Measurements from ENCODE around the gene LENG8. TPM values are rescaled to one million over a fixed set of nuclear protein-coding genes. Genes with fewer than 3 reads are reported as not detected.
"Not testable (repeated sequence)": the region's sequence is repeated elsewhere in the genome, so short reads cannot be mapped to it uniquely, and the experiment has no call there.

The LENG8 gene
- total and polyA plus RNA-seq, 9 donors: 28.7 to 155 (median 104) TPM

DNA sequence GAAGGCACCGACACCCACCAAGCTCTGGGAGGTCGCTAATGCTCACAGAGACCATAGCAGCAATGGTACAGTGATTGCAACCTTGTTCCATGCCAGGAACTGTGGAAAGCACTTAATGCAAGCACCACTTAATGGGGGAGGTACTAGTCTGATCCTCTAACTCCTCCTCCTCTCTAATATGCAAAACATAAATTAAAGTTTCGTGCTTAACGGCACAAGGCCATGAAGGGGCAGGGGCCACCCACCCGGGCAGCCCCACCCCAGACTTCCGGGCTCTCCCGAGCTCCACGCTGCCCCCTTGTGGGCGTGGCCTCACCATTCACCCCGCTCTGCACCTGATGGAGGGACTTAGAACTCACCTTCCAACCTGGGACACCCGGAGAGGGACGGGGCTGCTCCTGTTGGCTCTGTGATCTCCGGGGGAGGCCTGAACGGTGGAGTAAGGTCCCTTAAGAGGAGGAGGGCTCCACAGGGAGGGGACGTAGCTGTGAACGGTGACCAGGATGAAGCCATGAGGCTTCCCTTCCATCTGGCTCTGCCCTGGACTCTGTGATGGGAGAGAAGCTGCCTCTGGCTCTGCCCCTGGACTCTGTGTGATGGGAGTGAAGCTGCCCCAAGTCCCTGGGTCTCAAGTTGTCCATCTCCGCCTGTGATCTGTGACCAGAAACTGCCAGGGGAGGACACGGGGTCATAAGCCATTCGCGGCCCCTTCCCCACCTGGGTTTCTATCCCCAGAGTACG lies 60.4 kb downstream of the LENG8 start:
- no CpG with 5 or more reads among the region's 21 CpGs for WGBS (ENCODE audit: insufficient coverage)
- DNase-seq; H3K4me1 ChIP-seq (ENCODE audit: control insufficient read depth, insufficient read depth, low read length); H3K36me3 ChIP-seq (ENCODE audit: control insufficient read depth, insufficient read depth, low read length); H3K27me3 ChIP-seq (ENCODE audit: control insufficient read depth, insufficient read depth, low read length); H3K27ac ChIP-seq (ENCODE audit: low read length); H3K4me3 ChIP-seq (ENCODE audit: low read length); H3K9me3 ChIP-seq (replicated peaks; ENCODE audit: control insufficient read depth, low read depth, low read length): not testable (repeated sequence)

Other genes with a start within 250 kb of the LENG8 start
- 2,526 TPM for gene RPS9, start 248.3 kb upstream of the LENG8 start, total RNA-seq
- 1,000 to 10,000 TPM; 2,473 to 2,976 (median 2,757) TPM for gene RPS9, start 248.3 kb upstream of the LENG8 start, polyA plus RNA-seq (ENCODE audit: insufficient read depth in 1 of 8, insufficient read length in 8 of 8, low replicate concordance in 1 of 8)
- 1.4 TPM for gene LILRB3, start 226.2 kb upstream of the LENG8 start, total RNA-seq
- gene LILRB3, start 226.2 kb upstream of the LENG8 start, polyA plus RNA-seq (ENCODE audit: insufficient read depth in 1 of 8, insufficient read length in 8 of 8, low replicate concordance in 1 of 8): 1 to 10 TPM; 1.6 to 4.2 (median 2.9) TPM
- 0.71 TPM for gene LILRA6, start 206.4 kb upstream of the LENG8 start, total RNA-seq
- 1 to 10 TPM; 1.0 to 2.6 (median 1.8) TPM for gene LILRA6, start 206.4 kb upstream of the LENG8 start, polyA plus RNA-seq (ENCODE audit: insufficient read depth in 1 of 8, insufficient read length in 8 of 8, low replicate concordance in 1 of 8)
- gene LILRB5, start 191.9 kb upstream of the LENG8 start, total RNA-seq: 5.5 TPM
- gene LILRB5, start 191.9 kb upstream of the LENG8 start, polyA plus RNA-seq (ENCODE audit: insufficient read depth in 1 of 8, insufficient read length in 8 of 8, low replicate concordance in 1 of 8): 10 to 100 TPM in 2 of 8 donors, 1 to 10 TPM in 6; 6.1 to 11.8 (median 8.2) TPM
- gene LILRB2, start 168.1 kb upstream of the LENG8 start, total RNA-seq: 0.53 TPM
- 1 to 10 TPM; 1.4 to 2.9 (median 2.2) TPM for gene LILRB2, start 168.1 kb upstream of the LENG8 start, polyA plus RNA-seq (ENCODE audit: insufficient read depth in 1 of 8, insufficient read length in 8 of 8, low replicate concordance in 1 of 8)
- gene LILRA5, start 136.0 kb upstream of the LENG8 start, total RNA-seq: 0.22 TPM
- 1 to 10 TPM in 2 of 8 donors, under 1 TPM in 6; 0.17 to 1.5 (median 0.61) TPM for gene LILRA5, start 136.0 kb upstream of the LENG8 start, polyA plus RNA-seq (ENCODE audit: insufficient read depth in 1 of 8, insufficient read length in 8 of 8, low replicate concordance in 1 of 8)
- not detected for gene LILRA4, start 110.0 kb upstream of the LENG8 start, total RNA-seq
- under 1 TPM in 1 of 8 donors, not detected in 7; 0.48 TPM for gene LILRA4, start 110.0 kb upstream of the LENG8 start, polyA plus RNA-seq (ENCODE audit: insufficient read depth in 1 of 8, insufficient read length in 8 of 8, low replicate concordance in 1 of 8)
- gene LAIR1, start 84.3 kb upstream of the LENG8 start, total RNA-seq: 5.3 TPM
- gene LAIR1, start 84.3 kb upstream of the LENG8 start, polyA plus RNA-seq (ENCODE audit: insufficient read depth in 1 of 8, insufficient read length in 8 of 8, low replicate concordance in 1 of 8): 10 to 100 TPM in 1 of 8 donors, 1 to 10 TPM in 7; 6.8 to 11.8 (median 7.4) TPM
- 3.6 TPM for gene TTYH1, start 33.7 kb upstream of the LENG8 start, total RNA-seq
- 10 to 100 TPM in 1 of 8 donors, 1 to 10 TPM in 7; 2.7 to 13.1 (median 5.1) TPM for gene TTYH1, start 33.7 kb upstream of the LENG8 start, polyA plus RNA-seq (ENCODE audit: insufficient read depth in 1 of 8, insufficient read length in 8 of 8, low replicate concordance in 1 of 8)
- 2.7 TPM for gene LENG9, start 14.6 kb downstream of the LENG8 start, total RNA-seq
- 1 to 10 TPM; 1.5 to 4.1 (median 2.5) TPM for gene LENG9, start 14.6 kb downstream of the LENG8 start, polyA plus RNA-seq (ENCODE audit: insufficient read depth in 1 of 8, insufficient read length in 8 of 8, low replicate concordance in 1 of 8)
- 39.4 TPM for gene CDC42EP5, start 24.1 kb downstream of the LENG8 start, total RNA-seq
- gene CDC42EP5, start 24.1 kb downstream of the LENG8 start, polyA plus RNA-seq (ENCODE audit: insufficient read depth in 1 of 8, insufficient read length in 8 of 8, low replicate concordance in 1 of 8): 10 to 100 TPM; 33.4 to 65.7 (median 46.5) TPM
- gene LAIR2, start 53.6 kb downstream of the LENG8 start, total RNA-seq: not detected
- gene LAIR2, start 53.6 kb downstream of the LENG8 start, polyA plus RNA-seq (ENCODE audit: insufficient read depth in 1 of 8, insufficient read length in 8 of 8, low replicate concordance in 1 of 8): under 1 TPM in 2 of 8 donors, not detected in 6; 0.29 to 0.41 TPM
- 0.53 TPM for gene LILRA2, start 124.6 kb downstream of the LENG8 start, total RNA-seq
- gene LILRA2, start 124.6 kb downstream of the LENG8 start, polyA plus RNA-seq (ENCODE audit: insufficient read depth in 1 of 8, insufficient read length in 8 of 8, low replicate concordance in 1 of 8): 1 to 10 TPM in 4 of 8 donors, under 1 TPM in 4; 0.51 to 1.6 (median 1.0) TPM
- gene LILRA1, start 144.4 kb downstream of the LENG8 start, total RNA-seq: 0.31 TPM
- under 1 TPM; 0.30 to 0.73 (median 0.42) TPM for gene LILRA1, start 144.4 kb downstream of the LENG8 start, polyA plus RNA-seq (ENCODE audit: insufficient read depth in 1 of 8, insufficient read length in 8 of 8, low replicate concordance in 1 of 8)
- gene LILRB1, start 181.3 kb downstream of the LENG8 start, total RNA-seq: 0.53 TPM
- 1 to 10 TPM in 7 of 8 donors, under 1 TPM in 1; 0.98 to 2.1 (median 1.2) TPM for gene LILRB1, start 181.3 kb downstream of the LENG8 start, polyA plus RNA-seq (ENCODE audit: insufficient read depth in 1 of 8, insufficient read length in 8 of 8, low replicate concordance in 1 of 8)
- gene LILRB4, start 213.8 kb downstream of the LENG8 start, total RNA-seq: 0.71 TPM
- 1 to 10 TPM in 6 of 8 donors, under 1 TPM in 2; 0.93 to 2.1 (median 1.2) TPM for gene LILRB4, start 213.8 kb downstream of the LENG8 start, polyA plus RNA-seq (ENCODE audit: insufficient read depth in 1 of 8, insufficient read length in 8 of 8, low replicate concordance in 1 of 8)

Measured in muscle of leg (tissue), 11 donors.